Right kidney (tissue), 9 donors: Measurements from ENCODE around the gene KLF3.
"Not testable (repeated sequence)": the region's sequence is repeated elsewhere in the genome, so short reads cannot be mapped to it uniquely, and the experiment has no call there.

Experiments
- DNase-seq: peaks from one replicate; pipeline ENCODE4 v3.0.0-alpha.2; 2016
- long read RNA-seq, 8 donors: transcript quantifications; one replicate each; lab custom pipeline, GENCODE V29; 2026

KLF3 gene
- long read RNA-seq, donor 1, full-length matches to known transcripts = 5 of 10 reads
- long read RNA-seq, donor 1, partial matches to known transcripts = 5 of 10 reads
- long read RNA-seq, donor 1, other reads (novel, unspliced or antisense) = 0 of 10 reads
- long read RNA-seq, donor 2, full-length matches to known transcripts = 6 of 11 reads
- long read RNA-seq, donor 2, partial matches to known transcripts = 5 of 11 reads
- long read RNA-seq, donor 2, other reads (novel, unspliced or antisense) = 0 of 11 reads
- long read RNA-seq, donor 3, full-length matches to known transcripts = 11 of 11 reads
- long read RNA-seq, donor 3, partial matches to known transcripts = 0 of 11 reads
- long read RNA-seq, donor 3, other reads (novel, unspliced or antisense) = 0 of 11 reads
- long read RNA-seq, donor 4, full-length matches to known transcripts = 10 of 20 reads
- long read RNA-seq, donor 4, partial matches to known transcripts = 10 of 20 reads
- long read RNA-seq, donor 4, other reads (novel, unspliced or antisense) = 0 of 20 reads
- long read RNA-seq, donor 5, full-length matches to known transcripts = 11 of 16 reads
- long read RNA-seq, donor 5, partial matches to known transcripts = 5 of 16 reads
- long read RNA-seq, donor 5, other reads (novel, unspliced or antisense) = 0 of 16 reads
- long read RNA-seq, donor 6, full-length matches to known transcripts = 6 of 41 reads
- long read RNA-seq, donor 6, partial matches to known transcripts = 35 of 41 reads
- long read RNA-seq, donor 6, other reads (novel, unspliced or antisense) = 0 of 41 reads
- long read RNA-seq, donor 7, full-length matches to known transcripts = 13 of 76 reads
- long read RNA-seq, donor 7, partial matches to known transcripts = 63 of 76 reads
- long read RNA-seq, donor 7, other reads (novel, unspliced or antisense) = 0 of 76 reads
- long read RNA-seq, donor 8, full-length matches to known transcripts = 6 of 23 reads
- long read RNA-seq, donor 8, partial matches to known transcripts = 17 of 23 reads
- long read RNA-seq, donor 8, other reads (novel, unspliced or antisense) = 0 of 23 reads

DNA sequence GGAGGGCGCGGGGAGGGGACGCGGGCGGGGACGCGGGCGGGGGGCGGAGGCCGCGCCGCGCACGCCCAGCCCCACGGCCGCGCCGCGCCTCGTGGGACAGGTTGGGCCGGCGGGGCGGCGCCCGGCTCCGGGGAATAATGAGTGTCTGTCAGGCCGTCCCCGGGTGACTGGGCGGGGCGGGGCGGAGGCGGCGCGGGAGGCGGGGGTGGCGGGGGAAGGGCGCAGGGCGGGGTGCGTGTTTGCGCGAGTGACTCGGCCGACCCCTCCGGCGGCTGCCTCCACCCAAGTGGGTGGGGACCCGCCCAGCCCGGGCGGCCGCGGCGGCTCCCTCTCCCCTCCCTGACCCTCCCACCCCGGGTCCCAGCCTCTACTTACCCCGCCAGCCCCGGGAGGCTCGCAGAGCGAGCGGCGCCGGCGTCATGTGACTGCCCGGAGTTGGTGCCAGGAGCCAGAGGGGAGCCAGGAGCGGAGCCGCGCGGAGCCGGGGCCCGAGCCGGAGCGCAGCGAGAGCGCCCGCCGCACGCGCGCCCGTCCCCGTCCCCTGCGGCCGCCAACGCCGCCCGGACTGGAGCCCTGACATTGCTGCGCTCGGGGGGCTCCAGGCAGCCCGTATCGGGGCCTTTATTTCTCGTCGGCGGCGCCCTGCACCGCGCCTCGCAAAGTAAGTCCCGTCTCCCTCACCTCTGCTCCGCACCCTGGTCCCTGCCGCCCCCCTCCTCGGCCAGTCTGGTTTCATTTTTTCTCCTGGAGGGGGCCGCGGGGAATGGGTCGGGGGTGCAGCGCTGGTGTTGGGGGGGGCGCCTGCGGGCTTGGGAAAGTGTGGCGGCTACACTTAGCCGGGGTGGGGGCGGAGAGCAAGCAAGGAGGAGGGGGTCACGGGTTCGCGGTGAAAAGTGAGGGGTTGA is at the start of gene KLF3:
Gene KLF3, plus strand, starts transcription at position 399 of the 905 bp plus-strand sequence. CDS start 16,427 bp downstream, outside the sequence.
- DNase-seq = peak; percentile 85

DNA sequence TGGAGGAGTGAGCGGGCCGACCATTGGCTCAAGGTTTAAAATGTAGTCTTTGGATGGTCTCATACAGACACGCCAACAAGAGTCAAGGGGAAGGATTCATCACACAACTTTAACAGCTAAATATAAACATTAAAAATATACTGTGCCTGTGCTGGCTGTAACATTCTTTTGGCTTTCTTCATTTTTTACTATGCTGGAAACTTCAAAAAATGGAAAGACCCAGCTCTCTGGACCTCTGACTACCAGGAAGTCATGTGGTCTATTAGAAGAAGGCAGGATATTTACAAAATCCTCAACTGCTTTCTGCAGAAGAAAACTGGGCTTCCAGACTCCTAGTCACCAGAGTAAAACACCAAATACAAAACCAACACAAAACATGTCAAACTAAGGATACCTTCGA is 49.8 kb upstream of the KLF3 start:
- no peak for DNase-seq

DNA sequence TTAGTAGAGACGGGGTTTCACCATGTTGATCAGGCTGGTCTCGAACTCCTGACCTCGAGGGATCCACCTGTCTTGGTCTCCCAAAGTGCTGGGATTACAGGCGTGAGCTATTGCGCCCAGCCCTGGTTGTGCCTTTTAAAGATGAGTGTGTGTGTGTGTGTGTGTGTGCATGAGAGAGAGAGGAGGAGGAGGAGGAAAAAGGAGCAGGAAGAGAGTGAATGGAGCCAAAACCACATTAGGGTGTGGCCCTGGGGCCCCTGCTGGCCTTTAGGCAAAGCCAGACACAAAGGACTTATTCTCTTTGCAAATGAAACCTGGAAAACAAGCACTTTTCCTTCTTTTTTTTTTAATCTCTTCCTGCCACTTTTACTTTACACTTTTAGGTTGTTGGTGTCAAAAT is 48.2 kb upstream of the KLF3 start:
- DNase-seq = no peak

DNA sequence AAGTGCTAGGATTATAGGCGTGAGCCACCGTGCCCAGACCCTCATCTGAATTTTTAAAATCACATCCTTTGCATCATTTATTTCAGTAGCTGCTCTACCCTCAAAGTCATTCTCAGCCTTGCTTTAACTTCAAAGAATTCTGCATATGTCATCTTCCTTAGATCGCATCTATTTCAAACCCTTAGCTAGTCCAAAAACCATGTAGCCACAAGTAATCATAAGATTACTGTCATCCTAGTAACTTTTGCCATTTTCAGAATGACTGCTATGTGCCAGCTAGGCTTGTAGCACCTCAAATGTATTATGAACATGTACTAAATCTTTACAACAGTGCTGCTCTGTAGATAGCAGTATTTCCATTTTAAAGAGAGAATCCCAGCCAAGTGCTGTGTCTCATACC is 45.5 kb upstream of the KLF3 start:
- DNase-seq = no peak

DNA sequence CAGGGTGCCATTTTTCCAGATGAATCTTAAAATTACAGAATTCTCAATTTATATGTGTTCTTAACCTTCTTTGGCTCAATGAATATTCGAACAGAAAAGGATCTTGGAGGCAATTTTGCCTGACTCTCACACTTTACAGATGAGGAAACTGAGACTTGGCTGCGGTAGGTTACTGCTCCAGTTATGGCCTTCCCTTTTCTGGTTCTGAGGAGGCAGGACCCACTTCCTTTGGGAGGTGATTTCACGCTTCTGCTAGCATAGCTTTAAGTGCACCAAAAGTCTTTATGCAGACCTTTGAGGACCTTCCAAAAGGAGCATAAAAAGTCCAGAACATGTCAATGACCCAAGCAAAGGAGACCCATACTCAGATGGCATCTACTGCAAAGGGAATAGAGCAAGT is 44.7 kb upstream of the KLF3 start:
- no peak for DNase-seq

DNA sequence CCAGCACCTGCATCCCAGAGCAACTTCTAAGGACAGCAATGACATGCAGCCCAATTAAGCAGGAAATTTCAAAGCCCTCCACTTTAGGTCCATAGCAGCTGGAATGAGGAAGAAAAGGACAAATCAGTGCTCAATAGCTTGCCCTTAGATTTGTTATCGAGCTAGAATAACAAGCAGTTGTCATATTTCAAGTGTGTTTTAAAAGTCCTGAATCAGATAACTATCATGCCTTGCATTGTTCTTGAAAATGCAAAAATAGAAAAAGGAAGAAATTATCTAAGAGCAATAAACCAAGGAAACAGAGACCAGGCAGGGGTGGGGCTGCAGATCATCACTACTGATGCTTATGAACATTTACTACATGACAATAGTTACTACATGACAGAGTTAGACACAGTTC is 43.9 kb upstream of the KLF3 start:
- DNase-seq = no peak

DNA sequence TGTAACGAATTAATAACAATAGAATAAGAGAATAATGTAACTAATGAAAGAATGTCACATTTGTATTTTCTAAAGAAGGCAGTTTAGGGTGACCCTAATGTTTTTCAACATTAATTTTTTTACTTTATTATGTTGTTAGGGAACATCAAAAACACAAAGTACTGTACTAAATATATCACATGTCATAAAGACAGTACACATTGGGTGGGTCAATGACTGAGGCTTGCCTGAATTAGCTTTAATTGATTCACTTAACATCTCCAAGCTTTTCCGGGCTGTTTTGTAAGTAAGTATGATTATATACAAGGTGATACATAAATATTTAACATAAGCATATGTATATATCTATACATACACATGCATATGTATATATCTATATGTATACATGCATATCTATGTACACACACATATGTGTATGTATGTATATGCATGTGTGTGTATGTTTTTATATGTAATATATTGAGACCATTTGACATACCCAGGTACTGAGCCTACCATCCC is 43.4 kb upstream of the KLF3 start:
- no peak for DNase-seq

DNA sequence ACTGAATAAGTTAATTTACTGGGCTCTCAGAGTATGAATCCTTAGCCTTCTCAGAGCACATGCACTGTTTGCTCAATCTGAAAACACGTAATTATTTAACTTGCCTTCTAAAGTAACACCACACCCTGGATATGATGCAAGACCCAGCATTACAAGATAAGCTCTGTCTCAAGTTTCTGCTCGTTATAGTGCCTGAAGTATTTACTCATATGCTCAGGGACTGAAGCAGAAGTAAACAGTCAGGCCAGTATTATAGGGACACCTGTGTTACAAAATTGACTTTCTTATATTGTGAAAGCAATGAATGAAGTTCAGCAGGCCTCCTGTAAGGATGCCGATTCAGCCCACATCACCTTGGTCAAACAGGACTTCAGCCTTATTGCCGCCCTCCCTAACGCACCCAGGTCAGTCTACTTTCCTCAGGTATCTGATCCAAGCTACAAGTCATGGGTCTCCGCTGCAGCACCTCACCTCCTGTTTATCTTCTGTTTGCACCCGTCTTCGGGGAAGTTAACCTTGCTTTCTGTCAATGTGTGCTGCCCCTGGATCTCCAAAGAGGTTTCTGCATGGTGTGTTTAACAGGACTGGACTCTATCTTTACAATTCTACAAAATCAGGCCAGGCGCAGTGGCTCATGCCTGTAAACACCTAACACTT is 42.8 kb upstream of the KLF3 start:
- no peak for DNase-seq

DNA sequence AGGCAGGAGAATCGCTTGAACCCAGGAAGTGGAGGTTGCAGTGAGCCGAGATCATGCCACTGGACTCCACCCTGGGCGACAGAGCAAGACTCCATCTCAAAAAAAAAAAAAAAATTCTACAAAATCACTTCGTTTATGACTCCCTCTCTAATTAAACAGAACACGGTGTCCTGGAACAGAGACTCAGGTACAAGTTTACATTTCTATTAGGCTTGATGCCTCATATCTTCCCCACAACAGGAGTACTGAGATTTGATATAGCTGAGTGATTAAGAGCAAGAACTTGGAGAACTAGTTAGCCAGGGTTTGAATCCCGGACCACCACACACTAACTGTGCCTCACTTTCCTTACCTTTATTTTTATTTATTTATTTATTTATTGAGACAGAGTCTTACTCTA is 42.2 kb upstream of the KLF3 start:
- DNase-seq = no peak

DNA sequence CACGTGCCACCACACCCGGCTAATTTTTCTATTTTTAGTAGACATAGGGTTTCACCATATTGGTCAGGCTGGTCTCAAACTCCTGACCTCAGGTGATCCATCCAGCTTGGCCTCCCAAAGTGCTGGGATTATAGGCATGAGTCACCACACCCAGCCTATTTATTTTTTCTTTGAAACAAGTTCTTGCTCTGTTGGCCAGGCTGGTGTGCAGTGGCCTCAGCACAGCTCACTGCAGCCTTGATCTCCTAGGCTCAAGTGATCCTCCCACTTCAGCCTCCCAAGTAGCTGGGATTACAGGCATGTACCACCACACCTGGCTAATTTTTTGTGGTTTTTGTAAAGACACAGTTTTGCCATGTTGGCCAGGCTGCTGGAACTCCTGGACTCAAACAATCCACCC is 41.7 kb upstream of the KLF3 start:
- DNase-seq = not testable (repeated sequence)

DNA sequence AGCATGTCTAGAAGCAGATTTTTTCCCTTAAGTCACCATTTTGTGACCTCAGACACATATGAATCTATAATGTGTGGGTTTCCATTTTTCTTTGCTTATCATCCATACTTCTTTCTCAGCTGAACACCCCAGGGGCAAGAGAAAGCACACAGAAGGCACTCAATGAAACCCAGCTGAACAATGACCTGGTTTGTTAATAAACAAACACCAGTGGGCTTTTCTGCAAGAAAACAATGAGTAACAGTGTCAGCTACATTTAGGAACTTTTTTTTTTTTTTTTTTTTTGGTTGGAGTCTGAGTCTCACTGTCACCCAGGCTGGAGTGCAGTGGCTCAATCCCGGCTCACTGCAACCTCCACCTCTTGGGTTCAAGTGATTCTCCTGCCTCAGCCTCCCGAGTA is 40.7 kb upstream of the KLF3 start:
- DNase-seq = no peak

DNA sequence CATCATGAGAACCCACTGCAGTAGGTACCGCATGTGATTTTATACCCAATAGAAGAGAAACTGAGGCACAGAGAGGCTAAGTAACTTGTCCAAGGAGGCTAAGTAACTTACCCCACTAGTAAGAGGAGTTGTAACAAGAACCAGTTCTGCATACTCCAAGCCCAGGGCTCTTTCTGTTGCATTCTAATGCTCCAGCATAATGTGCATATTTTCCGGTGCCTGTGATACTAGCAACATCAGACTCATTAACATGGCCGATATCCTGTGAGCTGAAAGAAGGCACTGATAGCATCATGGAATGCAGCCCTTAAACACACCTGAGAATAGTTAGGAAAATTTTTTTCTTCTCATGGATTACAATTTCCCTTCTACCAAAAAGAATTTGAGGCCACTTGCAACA is 39.7 kb upstream of the KLF3 start:
- DNase-seq = no peak

DNA sequence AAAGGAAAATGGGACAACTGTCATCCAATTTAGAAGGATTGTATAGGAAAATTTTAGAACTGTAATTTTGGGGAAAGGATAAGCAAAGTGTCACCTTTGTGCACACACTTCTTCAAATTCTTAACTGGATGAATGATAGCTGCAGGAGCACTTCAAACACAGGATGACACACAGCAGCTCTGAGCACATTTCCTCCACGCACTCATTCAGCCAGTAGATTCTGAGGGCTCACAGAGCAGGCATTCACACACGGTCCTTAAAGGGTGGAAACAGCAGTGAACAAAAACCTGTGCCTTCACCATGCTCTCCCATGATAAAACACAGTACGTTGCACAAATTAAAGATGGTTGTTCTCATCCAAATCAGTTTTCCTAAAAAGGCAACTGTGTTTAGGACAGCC is 38.5 kb upstream of the KLF3 start:
- DNase-seq = no peak

DNA sequence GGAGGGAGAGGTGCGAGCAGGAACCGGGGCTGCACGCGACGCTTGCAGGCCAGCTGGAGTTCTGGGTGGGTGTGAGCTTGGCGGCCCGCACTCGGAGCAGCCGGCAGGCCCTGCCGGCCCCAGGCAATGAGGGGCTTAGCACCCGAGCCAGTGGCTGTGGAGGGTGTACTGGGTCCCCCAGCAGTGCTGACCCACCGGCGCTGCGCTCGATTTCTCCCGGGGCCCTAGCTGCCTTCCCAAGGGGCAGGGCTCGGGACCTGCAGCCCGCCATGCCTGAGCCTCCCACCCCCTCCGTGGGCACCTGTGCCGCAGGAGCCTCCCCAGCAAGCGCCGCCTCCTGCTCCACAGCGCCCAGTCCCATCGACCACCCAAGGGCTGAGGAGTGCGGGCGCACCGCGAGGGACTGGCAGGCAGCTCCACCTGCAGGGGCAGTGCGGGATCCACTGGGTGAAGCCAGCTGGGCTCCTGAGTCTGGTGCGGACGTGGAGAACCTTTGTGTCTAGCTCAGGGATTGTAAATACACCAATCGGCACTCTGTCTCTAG is 37.0 kb upstream of the KLF3 start:
- DNase-seq = not testable (repeated sequence)

DNA sequence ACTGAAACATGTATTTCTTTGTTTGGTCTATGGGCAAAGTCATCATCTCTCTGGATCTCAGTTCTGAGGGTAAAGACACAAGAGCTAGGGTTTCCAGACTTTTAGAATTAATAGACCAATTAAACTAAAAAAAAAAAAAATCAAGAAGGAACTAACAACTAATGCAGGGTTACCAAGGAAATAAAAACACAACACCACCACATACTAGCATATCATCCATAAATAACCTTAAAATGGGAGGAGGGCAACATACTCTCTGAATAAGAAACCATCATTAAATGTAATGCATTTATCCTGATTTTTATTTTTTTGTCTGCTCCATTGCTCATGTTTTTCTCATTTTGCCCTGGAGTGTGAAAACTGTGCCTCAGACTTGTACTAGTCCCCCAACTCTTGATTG is 33.5 kb upstream of the KLF3 start:
- DNase-seq = no peak

DNA sequence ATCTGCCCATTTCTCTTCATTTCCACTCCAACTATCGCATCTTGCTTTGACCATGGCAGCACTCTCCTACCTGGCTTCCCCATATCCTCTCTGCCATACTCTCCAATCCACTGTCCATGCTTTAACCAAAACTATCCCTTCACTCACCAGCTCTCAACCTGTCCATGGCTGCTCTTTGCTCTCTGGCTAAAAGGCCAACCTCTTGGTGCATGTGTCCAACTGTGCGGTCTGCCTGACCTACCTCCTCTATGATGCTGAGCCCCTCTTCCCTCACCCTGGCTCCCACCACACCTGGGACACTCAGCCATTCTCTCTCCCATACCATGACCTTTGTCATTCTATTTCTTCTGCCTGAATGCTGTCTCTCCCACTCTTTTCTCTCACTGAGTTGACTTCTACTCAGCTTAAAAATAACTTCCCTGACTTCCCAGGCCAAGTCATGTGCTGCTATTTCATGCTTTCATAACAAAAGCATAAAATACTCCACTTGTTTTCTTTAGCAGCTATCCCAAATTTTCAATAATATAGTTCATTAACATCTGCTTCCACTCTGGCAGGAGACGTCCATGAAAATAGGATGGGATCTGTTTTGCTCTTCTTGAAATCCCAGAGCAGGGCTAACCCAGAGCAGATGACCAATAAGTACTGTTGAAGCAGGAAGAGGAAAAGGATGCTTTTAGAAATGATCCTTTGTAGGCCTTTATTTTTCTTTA is 29.8 kb upstream of the KLF3 start:
- DNase-seq = no peak

DNA sequence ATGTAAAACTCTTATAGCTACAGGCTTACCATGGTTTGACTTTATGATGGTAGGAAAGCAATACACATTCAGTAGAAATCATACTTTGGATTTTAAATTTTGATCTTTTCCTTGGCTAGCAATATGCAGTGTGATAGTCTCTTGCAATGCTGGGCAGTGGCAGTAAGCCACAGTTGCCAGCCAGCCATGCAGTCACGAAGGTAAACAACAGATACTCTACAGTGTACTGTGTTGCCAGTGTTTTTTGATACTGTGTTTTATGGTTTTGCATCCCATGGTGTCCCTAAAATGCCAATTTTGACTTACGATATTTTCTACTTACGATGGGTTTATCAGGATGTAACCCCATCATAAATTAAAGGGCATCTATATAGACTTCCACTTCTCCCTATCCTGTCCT is 24.8 kb upstream of the KLF3 start:
- DNase-seq = no peak

DNA sequence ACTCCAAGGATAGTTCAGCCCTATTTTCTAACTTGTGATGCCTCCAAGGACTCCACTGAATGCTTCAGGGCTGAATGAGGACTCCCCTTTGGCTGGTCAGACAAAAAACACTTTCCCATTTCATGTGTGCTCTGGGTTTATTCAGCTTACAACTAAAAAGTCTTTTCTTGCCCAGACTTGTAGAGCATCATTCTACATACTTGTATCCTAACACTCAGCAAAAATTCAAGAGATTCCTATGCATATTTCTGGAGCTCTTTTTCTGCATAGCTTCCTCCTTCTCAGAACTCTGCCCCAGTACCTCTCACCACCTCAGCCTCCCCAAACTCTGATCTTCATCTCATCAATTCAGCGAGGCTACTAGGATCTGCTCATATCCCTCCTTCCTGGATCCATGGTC is 22.2 kb upstream of the KLF3 start:
- DNase-seq = no peak

DNA sequence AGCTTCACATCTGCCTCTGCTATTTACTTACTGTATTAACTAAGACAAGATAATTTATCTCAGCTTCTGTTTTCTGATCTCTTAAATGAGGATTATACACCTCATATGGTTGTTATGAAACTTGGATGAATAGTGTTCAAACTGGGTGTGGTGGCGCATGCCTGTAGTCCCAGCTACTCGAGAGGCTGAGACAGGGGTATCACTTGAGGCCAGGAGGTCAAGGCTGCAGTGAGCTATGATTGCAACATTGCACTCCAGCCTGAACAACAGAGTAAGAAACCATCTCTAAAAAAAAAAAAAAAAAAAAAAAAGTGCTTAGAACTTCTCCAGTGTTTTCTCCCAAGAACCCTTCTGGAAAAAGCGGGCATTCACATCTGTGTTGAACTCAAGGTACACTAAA is 19.8 kb upstream of the KLF3 start:
- no peak for DNase-seq

DNA sequence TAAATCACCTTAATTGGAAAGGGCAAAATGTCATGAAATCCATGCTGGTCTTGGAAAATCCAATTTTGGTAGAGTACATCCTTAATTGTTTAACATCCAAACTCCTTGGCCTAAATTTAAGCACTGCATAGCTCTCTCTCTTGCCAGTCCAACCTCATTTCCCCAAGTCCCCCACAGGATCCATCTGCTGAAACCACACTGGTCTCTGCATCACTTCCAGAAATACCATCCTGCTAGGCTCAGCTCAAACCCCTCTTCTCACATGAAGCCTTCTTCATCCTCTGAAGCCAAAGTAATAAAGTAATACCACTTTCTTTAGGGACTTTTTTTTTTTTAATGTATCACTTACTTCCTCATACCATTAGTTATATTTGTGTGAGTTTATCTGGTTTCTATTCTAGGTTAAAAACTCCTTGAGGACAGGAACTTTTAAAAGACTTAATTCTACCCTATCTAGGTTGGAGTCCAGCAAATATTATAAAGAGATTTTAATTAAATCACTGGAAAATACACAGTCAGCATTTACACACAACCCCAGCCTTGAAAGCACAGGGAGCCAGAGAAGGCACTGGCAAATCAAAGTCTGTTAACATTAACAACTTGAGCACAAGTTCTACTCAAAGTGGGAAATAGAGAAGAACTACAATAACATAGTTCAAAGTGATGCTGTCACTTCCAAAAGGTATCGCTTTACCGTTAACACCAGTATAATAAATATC is 16.7 kb upstream of the KLF3 start:
- no peak for DNase-seq
